ENCODE results near the gene MPDU1.

The MPDU1 gene

GRCh38 chr17:7560172-7561027 lies 23.3 kb upstream of the MPDU1 start:
- no peak for DNase-seq (ENCODE audit: low read depth in 2 of 3, low spot score in 1 of 3)

- DNase-seq (ENCODE audit: low read depth in 2 of 3, low spot score in 1 of 3): peak; percentile 78 to 86 (median 82)
Observed at GRCh38 chr17:7561028-7561575, 22.6 kb upstream of the MPDU1 start.

- peak; percentile 79 to 90 (median 82) for DNase-seq (ENCODE audit: low read depth in 2 of 3, low spot score in 1 of 3)
Observed at GRCh38 chr17:7561589-7562207, 22.0 kb upstream of the MPDU1 start, which contains the start of gene SENP3. SENP3 (plus strand) TSS chr17:7561919; CDS start chr17:7563077, 1,158 bp downstream.

- no peak for DNase-seq (ENCODE audit: low read depth in 2 of 3, low spot score in 1 of 3)
Observed at GRCh38 chr17:7562208-7562605, 21.4 kb upstream of the MPDU1 start.

GRCh38 chr17:7563115-7563869 lies 20.4 kb upstream of the MPDU1 start:
- DNase-seq (ENCODE audit: low read depth in 2 of 3, low spot score in 1 of 3): no peak

GRCh38 chr17:7569571-7569970 lies 14.1 kb upstream of the MPDU1 start:
- DNase-seq (ENCODE audit: low read depth in 2 of 3, low spot score in 1 of 3): no peak

- DNase-seq (ENCODE audit: low read depth in 2 of 3, low spot score in 1 of 3): no peak
Observed at GRCh38 chr17:7570351-7570750, 13.3 kb upstream of the MPDU1 start.

- no peak for DNase-seq (ENCODE audit: low read depth in 2 of 3, low spot score in 1 of 3)
Observed at GRCh38 chr17:7572338-7572587, 11.4 kb upstream of the MPDU1 start.

GRCh38 chr17:7572588-7573323 lies 10.9 kb upstream of the MPDU1 start:
- DNase-seq (ENCODE audit: low read depth in 2 of 3, low spot score in 1 of 3): peak; percentile 99 to 100 (median 100)

- peak; percentile 83 to 85 (median 85) for DNase-seq (ENCODE audit: low read depth in 2 of 3, low spot score in 1 of 3)
Observed at GRCh38 chr17:7573324-7574080, 10.2 kb upstream of the MPDU1 start.

- no peak for DNase-seq (ENCODE audit: low read depth in 2 of 3, low spot score in 1 of 3)
Observed at GRCh38 chr17:7574176-7574953, 9.3 kb upstream of the MPDU1 start.

- DNase-seq (ENCODE audit: low read depth in 2 of 3, low spot score in 1 of 3): no peak
Observed at GRCh38 chr17:7575481-7575883, 8.2 kb upstream of the MPDU1 start.

- no peak for DNase-seq (ENCODE audit: low read depth in 2 of 3, low spot score in 1 of 3)
Observed at GRCh38 chr17:7575959-7576358, 7.7 kb upstream of the MPDU1 start.

GRCh38 chr17:7576432-7576937 lies 7.2 kb upstream of the MPDU1 start:
- no peak for DNase-seq (ENCODE audit: low read depth in 2 of 3, low spot score in 1 of 3)

GRCh38 chr17:7577327-7578199 lies 6.1 kb upstream of the MPDU1 start:
- DNase-seq (ENCODE audit: low read depth in 2 of 3, low spot score in 1 of 3): no peak

GRCh38 chr17:7579001-7579833 lies 4.4 kb upstream of the MPDU1 start, which contains the start of gene CD68:
CD68 (plus strand) TSS chr17:7579638; CDS start chr17:7579678, 40 bp downstream.
- peak; percentile 58 to 72 (median 71) for DNase-seq (ENCODE audit: low read depth in 2 of 3, low spot score in 1 of 3)
